SK-MEL-5 (cell line): ENCODE measurements around the gene ATG10. TPM values are rescaled to one million over a fixed set of nuclear protein-coding genes. Genes with fewer than 3 reads are reported as not detected.
A peak's percentile ranks its signal among the peaks of the same experiment; 100 is the strongest.

Experiments
- DNase-seq: peaks from one replicate; pipeline ENCODE4 v3.0.0-alpha.2; 2016; ENCODE audit warnings: low read depth, low spot score
- in situ Hi-C: cut with HindIII; loops from 2 replicates; pipeline ENCODE4 v1.10.0; 2016; ENCODE audit warnings: low sequenced_read_pairs, high pct_unique_total_duplicates, low pct_unique_long_range_greater_than_20kb
- total RNA-seq: library from RNA; depleted of rRNA; stranded (reverse); fragments of >200 nt; shearing (Covaris generic); gene quantifications from 2 replicates; pipeline ENCODE4 v1.2.3, GENCODE V29; 2014

ATG10 gene
- total RNA-seq, 1 experiment from 2014 or later = 10.0 TPM

GRCh38 chr5:82167372-82167935 is 195.6 kb downstream of the ATG10 start:
- no peak for DNase-seq
- in situ Hi-C loops = no loop called here

DNA sequence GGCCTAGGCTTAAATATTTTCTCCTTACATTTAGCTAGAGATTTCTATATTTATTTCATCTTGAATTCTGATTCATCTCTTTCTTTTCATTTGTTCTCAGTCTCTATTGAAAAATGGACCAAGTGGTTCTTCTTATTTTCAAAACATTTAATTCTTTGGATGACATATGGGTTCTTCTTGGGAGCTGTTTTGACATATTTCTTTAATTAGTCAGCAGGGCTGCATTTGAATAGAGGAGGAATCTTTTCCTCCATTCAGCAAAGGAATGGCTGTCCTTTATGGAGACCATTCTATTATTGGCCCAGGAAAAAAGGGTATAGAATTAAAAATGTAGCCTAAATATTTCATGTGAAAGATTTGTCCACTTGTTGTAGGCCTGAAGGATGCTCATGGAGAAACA is 196.5 kb downstream of the ATG10 start:
- in situ Hi-C loops = no loop called here
- DNase-seq = no peak

DNA sequence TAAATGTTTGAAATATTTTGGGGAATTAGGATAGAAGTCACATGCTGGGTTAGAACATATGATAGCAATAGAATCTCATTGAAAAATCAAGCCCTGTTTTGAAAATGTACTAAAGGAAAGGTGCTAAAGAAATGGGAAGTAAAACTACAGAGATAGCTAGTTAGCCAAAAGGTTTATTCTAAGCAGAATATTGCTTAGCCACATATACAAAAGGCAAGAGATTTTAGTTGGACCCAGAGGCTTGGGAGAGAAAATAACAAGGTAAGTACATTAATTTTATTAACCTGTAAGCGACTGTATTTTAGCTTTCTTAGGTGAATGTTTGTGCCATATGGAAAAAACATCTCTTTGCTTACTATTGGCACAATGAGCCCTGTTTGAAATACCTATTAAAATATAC is 198.1 kb downstream of the ATG10 start:
- no peak for DNase-seq
- in situ Hi-C loops = no loop called here

- in situ Hi-C loops = no loop called here
- DNase-seq = peak; percentile 83
Observed at GRCh38 chr5:82174128-82174918, 202.5 kb downstream of the ATG10 start.

- no peak for DNase-seq
- in situ Hi-C loops = loop anchor here (5.0 kb wide), 1 partner anchor 52 kb away; no protein-coding TSS in a partner anchor
Observed at GRCh38 chr5:82174919-82175219, 203.0 kb downstream of the ATG10 start.

- in situ Hi-C loops = loop anchor here (5.0 kb wide), 1 partner anchor 51 kb away; no protein-coding TSS in a partner anchor
- no peak for DNase-seq
Observed at GRCh38 chr5:82176115-82176814, 204.4 kb downstream of the ATG10 start.

DNA sequence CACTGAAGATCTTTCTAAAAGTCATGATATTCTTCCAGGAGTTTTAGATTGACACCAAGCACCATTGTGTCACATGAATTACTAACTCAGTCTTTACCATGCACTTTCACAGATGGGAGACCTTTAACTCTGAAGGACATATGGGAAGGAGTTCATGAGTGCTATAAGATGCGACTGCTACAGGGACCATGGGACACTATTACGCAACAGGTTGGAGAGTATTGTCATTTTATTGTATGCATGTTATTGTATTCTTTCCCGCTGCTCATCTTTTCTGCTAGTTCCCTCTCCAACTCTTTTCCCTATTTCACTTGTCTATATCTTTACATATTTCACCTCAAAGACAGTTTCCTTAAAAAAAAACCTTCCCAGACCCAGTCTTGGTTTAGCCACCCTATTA is 206.6 kb downstream of the ATG10 start:
- no peak for DNase-seq
- in situ Hi-C loops = loop anchor here (5.0 kb wide), 1 partner anchor 49 kb away; no protein-coding TSS in a partner anchor

DNA sequence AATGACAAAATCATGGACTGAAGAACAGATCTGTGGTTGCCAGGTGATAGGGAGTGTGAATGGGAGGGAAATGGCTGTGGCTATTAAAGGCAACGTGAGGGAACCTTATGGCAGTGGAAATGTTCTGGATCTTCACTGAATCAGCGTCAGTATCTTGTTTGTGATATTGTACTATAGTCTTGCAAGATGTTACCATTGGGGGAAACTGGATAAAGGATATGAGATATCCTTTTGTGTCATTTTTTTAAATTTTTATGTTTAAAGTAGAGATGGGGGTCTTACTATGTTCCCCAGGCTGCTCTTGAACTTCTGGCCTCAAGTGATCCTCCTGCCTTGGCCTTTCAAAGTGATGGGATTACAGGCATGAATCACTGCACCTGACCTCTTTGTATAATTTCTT is 210.8 kb downstream of the ATG10 start:
- no peak for DNase-seq
- in situ Hi-C loops = no loop called here

DNA sequence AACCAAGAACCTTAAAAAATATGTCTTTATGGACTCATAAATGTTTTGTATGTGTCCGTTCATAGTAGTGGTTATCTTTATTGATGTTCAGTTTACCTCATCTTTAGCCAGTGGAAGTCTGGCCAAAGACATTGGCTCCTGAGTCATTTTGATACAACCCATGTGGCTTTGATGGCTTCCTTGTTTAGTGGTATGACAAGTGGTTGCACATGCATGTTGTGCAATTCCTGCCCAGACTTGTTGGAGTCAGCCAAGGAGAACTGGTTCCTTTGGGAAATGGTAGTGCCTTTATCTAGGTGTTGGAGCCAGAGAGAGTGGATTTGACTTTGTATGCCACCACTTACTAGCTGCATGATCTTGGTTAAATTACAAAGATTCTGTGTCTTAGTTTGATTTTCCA is 212.0 kb downstream of the ATG10 start:
- in situ Hi-C loops = no loop called here

DNA sequence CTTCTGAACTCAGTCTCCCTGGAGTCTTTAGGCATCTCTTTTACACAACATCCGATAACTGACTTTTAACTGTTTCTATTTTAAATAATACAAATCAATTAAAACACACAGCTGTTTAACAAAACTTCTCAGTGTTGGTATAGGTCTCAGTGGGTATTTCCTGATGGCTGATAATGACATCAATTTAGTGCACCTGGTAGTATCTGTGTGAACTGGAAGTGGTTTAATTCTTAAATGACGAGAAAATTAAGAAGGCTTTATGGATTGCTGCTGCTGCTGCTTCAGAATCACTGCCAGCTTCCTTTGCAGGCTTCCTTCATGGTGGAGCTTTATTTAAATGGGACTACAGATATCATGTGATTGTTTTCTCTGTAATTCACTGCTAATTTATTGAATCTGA is 214.0 kb downstream of the ATG10 start:
- no peak for DNase-seq
- in situ Hi-C loops = no loop called here

More for the DNA sequence above, 212.0 kb downstream of the ATG10 start:
- no peak for DNase-seq

DNA sequence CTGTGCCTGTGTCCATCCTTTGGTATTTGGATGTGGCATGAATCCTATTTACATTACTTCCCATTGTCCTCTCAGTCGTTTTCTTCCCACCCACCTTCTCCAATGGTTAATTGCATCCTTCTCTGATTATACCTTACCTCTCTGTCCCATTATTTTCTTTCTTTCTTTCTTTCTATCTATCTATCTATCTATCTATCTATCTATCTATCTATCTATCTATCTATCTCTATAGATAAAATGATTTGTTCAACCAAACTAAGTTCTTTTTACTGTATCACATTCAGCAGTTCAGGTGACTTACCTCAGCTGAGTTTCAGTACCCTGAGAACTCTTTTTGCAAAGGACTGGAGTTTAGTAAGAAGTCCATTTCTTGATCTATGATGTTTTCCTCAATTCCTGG is 225.7 kb downstream of the ATG10 start:
- no peak for DNase-seq
- in situ Hi-C loops = no loop called here

DNA sequence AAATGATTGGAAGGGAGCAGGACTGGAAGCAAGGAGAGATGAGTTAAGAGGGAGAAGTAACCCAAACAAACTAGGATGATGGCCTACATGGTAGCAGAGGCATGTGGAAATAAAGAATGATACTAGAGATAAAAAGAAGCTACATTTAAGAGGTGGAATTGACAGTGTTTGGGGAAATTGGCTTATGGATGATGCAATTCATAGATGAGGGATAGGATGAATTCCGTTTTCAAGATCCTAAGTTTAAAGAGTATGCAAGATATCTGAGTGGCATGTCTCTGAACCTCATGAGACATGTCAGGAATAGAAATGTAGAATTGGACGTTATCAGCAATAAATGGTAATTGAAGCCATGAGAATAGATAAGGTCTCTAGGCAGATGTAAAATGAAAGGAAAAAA is 232.7 kb downstream of the ATG10 start:
- in situ Hi-C loops = no loop called here
- DNase-seq = no peak

GRCh38 chr5:82205005-82205404 is 233.2 kb downstream of the ATG10 start:
- in situ Hi-C loops = no loop called here
- no peak for DNase-seq

- DNase-seq = no peak
- in situ Hi-C loops = no loop called here
Observed at GRCh38 chr5:82208371-82208770, 236.5 kb downstream of the ATG10 start.

DNA sequence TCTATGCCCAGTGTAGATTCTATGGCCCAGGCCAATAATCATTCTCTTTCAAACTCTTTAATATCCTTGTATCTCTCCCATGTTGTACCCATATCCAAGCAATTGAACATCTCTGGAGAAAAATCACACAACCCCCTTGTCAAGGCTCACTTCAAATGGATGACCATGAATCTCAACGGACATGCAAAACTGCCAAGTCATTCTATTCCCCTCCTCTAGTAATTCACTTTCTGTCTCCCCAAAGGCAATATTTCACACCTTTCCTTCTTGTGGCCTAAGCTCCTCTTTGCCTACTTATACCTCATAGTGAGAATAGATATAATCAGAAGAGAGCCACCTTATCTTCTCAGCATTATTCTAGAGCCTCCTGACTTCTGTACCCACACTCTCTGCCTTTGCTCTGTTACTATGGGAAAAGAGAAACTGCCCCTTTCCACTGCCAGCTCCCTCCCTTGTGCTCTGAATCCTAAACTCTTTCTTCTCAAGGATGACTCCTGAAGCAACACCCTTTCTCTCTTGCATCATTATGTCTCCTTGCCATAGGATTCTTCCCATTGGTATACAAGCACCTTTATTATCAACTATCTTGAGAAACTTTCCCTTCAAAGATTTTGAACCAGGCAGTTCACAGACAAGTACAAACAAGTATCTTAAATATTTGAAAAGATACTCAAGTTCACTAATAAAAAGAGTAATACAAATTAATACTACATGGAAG is 240.2 kb downstream of the ATG10 start:
- in situ Hi-C loops = no loop called here
- no peak for DNase-seq

DNA sequence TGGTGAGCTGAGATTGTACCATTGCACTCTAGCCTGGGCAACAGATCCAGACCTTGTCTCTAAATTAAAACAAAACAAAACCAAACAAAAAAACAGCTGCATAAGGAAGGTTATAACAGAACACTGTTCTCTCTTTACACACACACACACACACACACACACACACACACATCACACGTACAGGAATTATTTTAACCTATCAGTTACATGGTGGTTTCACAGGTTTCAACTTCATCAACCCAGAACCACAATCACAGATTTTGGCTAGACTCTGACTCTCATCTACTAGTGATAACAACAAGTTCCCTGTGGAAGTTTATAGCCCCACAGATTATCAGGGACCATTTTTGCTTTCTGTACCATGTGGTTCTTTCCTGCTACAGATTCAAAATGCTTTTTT is 246.1 kb downstream of the ATG10 start:
- in situ Hi-C loops = no loop called here

DNA sequence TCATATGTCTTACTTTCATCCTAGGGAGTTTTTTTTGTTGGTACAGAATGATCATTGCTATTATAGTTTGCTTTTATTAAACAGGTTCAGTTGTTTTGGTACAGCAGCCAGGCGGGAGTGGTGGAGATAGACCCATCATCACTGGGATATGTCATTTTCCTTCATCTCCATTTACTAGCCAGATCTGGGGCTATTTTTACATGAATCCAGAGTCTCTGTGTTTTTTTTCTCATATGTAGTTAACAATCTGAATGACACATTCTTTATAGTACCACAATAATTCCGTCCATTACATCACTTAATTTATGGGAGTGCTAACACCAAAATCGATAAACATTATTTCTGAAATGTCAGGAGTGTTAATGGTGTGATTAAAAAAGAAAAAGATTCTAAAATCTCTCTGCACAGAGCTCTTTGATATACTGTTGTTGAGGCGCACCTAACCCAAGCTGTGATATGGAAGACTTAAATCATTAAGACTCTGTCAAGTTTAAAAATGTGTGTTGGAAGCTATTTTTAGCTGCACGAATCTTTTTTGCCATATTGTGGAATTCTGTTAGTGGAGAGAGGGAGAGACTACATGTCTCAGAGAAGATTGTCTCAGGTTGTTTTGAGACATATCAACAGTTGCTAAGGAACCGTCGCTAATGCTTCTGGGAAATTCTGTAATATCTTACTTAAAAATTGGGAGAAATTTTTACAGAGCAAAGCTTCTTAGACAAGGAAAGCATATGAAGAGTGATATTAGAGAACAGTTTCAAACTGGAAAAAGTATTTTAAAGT is 246.7 kb downstream of the ATG10 start:
- in situ Hi-C loops = no loop called here
- no peak for DNase-seq

More for the DNA sequence above, 246.1 kb downstream of the ATG10 start:
- DNase-seq = no peak
